Naive thymus-derived CD4-positive, alpha-beta T cell (primary cell): Measurements from ENCODE around the gene ARVCF. TPM values are rescaled to one million over a fixed set of nuclear protein-coding genes. Genes with fewer than 3 reads are reported as not detected.
A peak's percentile ranks its signal among the peaks of the same experiment; 100 is the strongest.

Source experiments
- ATAC-seq: fragments of 150-1000 bp; cut with Tn5 transposase; 2 replicates; pipeline ENCODE4 v1.10.0; 2021; ENCODE audit warnings: mild to moderate bottlenecking, moderate library complexity
- CTCF ChIA-PET: fragments of 350-600 bp; sonication (Branson Sonifier 250); formaldehyde crosslinking; loops from one replicate; lab custom pipeline; 2021; ENCODE audit warnings: antibody characterized with exemption; lab: Charles Lee
- POLR2A ChIA-PET: fragments of 350-600 bp; sonication (Branson Sonifier 250); formaldehyde crosslinking; loops from one replicate; lab custom pipeline; 2021; ENCODE audit warnings: antibody characterized with exemption, inconsistent platforms; lab: Charles Lee
- DNase-seq, 9 donors: peaks; one replicate each; pipeline versions ENCODE4 v3.0.0 to v3.0.0-alpha.2; 2020 to 2022; ENCODE audit warnings: mixed read lengths in 1 of 9
- H3K27ac ChIP-seq: one replicate; pipeline ENCODE4 v1.7.0; 2013; ENCODE audit warnings: mild to moderate bottlenecking, low read depth, low read length, moderate library complexity
- H3K27me3 ChIP-seq, 2 donors: one replicate each; pipeline ENCODE4 v1.7.0; 2013; ENCODE audit warnings: low read length in 2 of 2, mild to moderate bottlenecking in 2 of 2, moderate library complexity in 2 of 2; ENCODE audit not compliant: control insufficient read depth in 2 of 2, insufficient read depth in 2 of 2
- H3K36me3 ChIP-seq, 3 experiments: 1 replicate in 2 of 3; 2 replicates in 1 of 3; pipeline ENCODE4 v1.7.0; 2013; ENCODE audit warnings: low read length in 3 of 3, mild to moderate bottlenecking in 3 of 3, moderate library complexity in 1 of 3; ENCODE audit not compliant: insufficient read depth in 3 of 3, control insufficient read depth in 2 of 3
- H3K4me1 ChIP-seq, 2 donors: one replicate each; pipeline ENCODE4 v1.7.0; 2013; ENCODE audit warnings: low read length in 2 of 2, mild to moderate bottlenecking in 2 of 2, moderate library complexity in 1 of 2; ENCODE audit not compliant: control insufficient read depth in 2 of 2, insufficient read depth in 2 of 2
- H3K4me3 ChIP-seq: 2 replicates; pipeline ENCODE4 v1.7.0; 2013; ENCODE audit warnings: mild to moderate bottlenecking, low read length
- H3K9me3 ChIP-seq, 3 experiments: 1 replicate in 2 of 3; 2 replicates in 1 of 3; pipeline ENCODE4 v1.7.0; 2013; ENCODE audit warnings: low read length in 3 of 3; ENCODE audit not compliant: control insufficient read depth in 2 of 3
- H3K27ac Mint-ChIP-seq, 9 donors: one replicate each; pipeline ENCODE4 v1.8.0; 2020 to 2022; ENCODE audit warnings: mixed read lengths in 9 of 9, mild to moderate bottlenecking in 8 of 9, moderate library complexity in 5 of 9, inconsistent platforms in 2 of 9
- H3K27me3 Mint-ChIP-seq, 5 donors: one replicate each; pipeline ENCODE4 v1.8.0; 2021 to 2022; ENCODE audit warnings: mixed read lengths in 5 of 5, mild to moderate bottlenecking in 1 of 5
- H3K36me3 Mint-ChIP-seq, 5 donors: one replicate each; pipeline ENCODE4 v1.8.0; 2020 to 2022; ENCODE audit warnings: mixed read lengths in 5 of 5, mild to moderate bottlenecking in 3 of 5, inconsistent platforms in 1 of 5
- H3K4me1 Mint-ChIP-seq, 7 donors: one replicate each; pipeline ENCODE4 v1.8.0; 2020 to 2022; ENCODE audit warnings: mixed read lengths in 7 of 7, mild to moderate bottlenecking in 3 of 7, inconsistent platforms in 1 of 7
- H3K4me3 Mint-ChIP-seq, 10 donors: one replicate each; pipeline ENCODE4 v1.8.0; 2020 to 2022; ENCODE audit warnings: mild to moderate bottlenecking in 10 of 10, mixed read lengths in 10 of 10, moderate library complexity in 6 of 10, inconsistent platforms in 2 of 10
- H3K9me3 Mint-ChIP-seq, 11 donors: one replicate each; pipeline ENCODE4 v1.8.0; 2020 to 2022; ENCODE audit warnings: mixed read lengths in 11 of 11, mild to moderate bottlenecking in 4 of 11, inconsistent platforms in 1 of 11, moderate library complexity in 1 of 11
- intact Hi-C, 2 donors: fragments of 100-400 bp; cut with micrococcal nuclease; formaldehyde crosslinking; loops; one replicate each; pipeline ENCODE4 v1.15.1; 2023
- polyA plus RNA-seq, 2 donors: library from polyadenylated mRNA; unstranded; fragments of 300-500 nt; fragmentation: Illumina TruSeq; gene quantifications; one replicate each; pipeline ENCODE4 v1.2.3, GENCODE V29; 2021
- total RNA-seq, 6 experiments: library from RNA in 5 of 6; stranded (reverse) in 5 of 6; gene quantifications; 1 replicate in 5 of 6; 2 replicates in 1 of 6; pipeline ENCODE4 v1.2.3 and lab custom pipeline; 2021 to 2026

The ARVCF gene
- total and polyA plus RNA-seq, 7 experiments from 2014 or later, result 0.74 to 9.2 (median 3.0) TPM

- DNase-seq, result no peak
- Histone ChIP-seq H3K27ac (no peak overlapping the region), H3K27me3 (no peaks in the 10 kb centered on the region), H3K9me3 (no peaks in the 10 kb centered on the region), H3K4me1 (no peaks in the 10 kb centered on the region), H3K36me3 (peaks cover 0 to 52% (median 0%) of the 10 kb centered on the region in 3 experiments), H3K4me3 (no peak overlapping the region)
- Mint-ChIP-seq H3K4me1 (peaks cover 0 to 13% (median 10%) of the 10 kb centered on the region in 7 donors), H3K27ac (no peak overlapping the region), H3K27me3 (no peaks in the 10 kb centered on the region), H3K9me3 (peaks cover 0 to 7% (median 0%) of the 10 kb centered on the region in 11 donors), H3K36me3 (peaks cover 0 to 44% (median 27%) of the 10 kb centered on the region in 5 donors), H3K4me3 (no peak overlapping the region)
- ChIA-PET CTCF (no interaction called here), POLR2A (no interaction called here)
- intact Hi-C loops, result no loop called here
- ATAC-seq, result no peak
These were observed 26.7 kb upstream of the ARVCF start for GRCh38 chr22:20043057-20043996.

- POLR2A ChIA-PET, result no interaction called here
- Mint-ChIP-seq H3K9me3 (no peaks in the 10 kb centered on the region), H3K27ac (peak overlapping the region in 3 of 9 donors; percentile 22 to 63 (median 38)), H3K4me1 (peaks cover under 1 to 9% (median 1%) of the 10 kb centered on the region in 7 donors), H3K36me3 (peaks cover 0 to 35% (median 10%) of the 10 kb centered on the region in 5 donors), H3K4me3 (no peak overlapping the region), H3K27me3 (no peaks in the 10 kb centered on the region)
- CTCF ChIA-PET, result no interaction called here
- intact Hi-C loops, result no loop called here
- no peak for ATAC-seq
- no peaks in the 10 kb centered on the region for H3K9me3 ChIP-seq
- no peaks in the 10 kb centered on the region for H3K4me1 ChIP-seq
- no peaks in the 10 kb centered on the region for H3K27me3 ChIP-seq
- DNase-seq, result no peak
- no peak overlapping the region for H3K27ac ChIP-seq
- H3K4me3 ChIP-seq, result no peak overlapping the region
- H3K36me3 ChIP-seq, result peaks cover 0 to 55% (median 0%) of the 10 kb centered on the region in 3 experiments
These were observed 23.9 kb upstream of the ARVCF start for GRCh38 chr22:20040327-20041200.

GRCh38 chr22:20039683-20040325, 23.2 kb upstream of the ARVCF start:
- no peak overlapping the region for H3K4me3 Mint-ChIP-seq
- Histone ChIP-seq H3K4me3 (no peak overlapping the region), H3K27ac (no peak overlapping the region), H3K9me3 (no peaks in the 10 kb centered on the region), H3K4me1 (no peaks in the 10 kb centered on the region), H3K36me3 (peaks cover 0 to 50% (median 0%) of the 10 kb centered on the region in 3 experiments), H3K27me3 (no peaks in the 10 kb centered on the region)
- H3K27ac Mint-ChIP-seq, result peak overlapping the region in 1 of 9 donors; percentile 46
- peaks cover 4 to 12% (median 7%) of the 10 kb centered on the region in 7 donors for H3K4me1 Mint-ChIP-seq
- ChIA-PET POLR2A (no interaction called here), CTCF (no interaction called here)
- H3K27me3 Mint-ChIP-seq, result no peaks in the 10 kb centered on the region
- peaks cover 0 to 37% (median 8%) of the 10 kb centered on the region in 5 donors for H3K36me3 Mint-ChIP-seq
- no peak for DNase-seq
- intact Hi-C loops, result no loop called here
- ATAC-seq, result no peak
- no peaks in the 10 kb centered on the region for H3K9me3 Mint-ChIP-seq

GRCh38 chr22:20038574-20038973, 22.0 kb upstream of the ARVCF start:
- Mint-ChIP-seq H3K27ac (no peak overlapping the region), H3K4me3 (no peak overlapping the region), H3K4me1 (peaks cover 4 to 21% (median 12%) of the 10 kb centered on the region in 7 donors), H3K9me3 (no peaks in the 10 kb centered on the region), H3K27me3 (no peaks in the 10 kb centered on the region), H3K36me3 (peaks cover 0 to 36% (median 10%) of the 10 kb centered on the region in 5 donors)
- H3K4me3 ChIP-seq, result no peak overlapping the region
- H3K9me3 ChIP-seq, result no peaks in the 10 kb centered on the region
- intact Hi-C loops, result no loop called here
- H3K4me1 ChIP-seq, result no peaks in the 10 kb centered on the region
- ChIA-PET CTCF (no interaction called here), POLR2A (no interaction called here)
- no peaks in the 10 kb centered on the region for H3K27me3 ChIP-seq
- H3K27ac ChIP-seq, result no peak overlapping the region
- no peak for ATAC-seq
- H3K36me3 ChIP-seq, result peaks cover 0 to 38% (median 0%) of the 10 kb centered on the region in 3 experiments
- DNase-seq, result no peak

- H3K27me3 Mint-ChIP-seq, result no peaks in the 10 kb centered on the region
These were observed 20.8 kb upstream of the ARVCF start for GRCh38 chr22:20037419-20037818.

More at GRCh38 chr22:20037419-20037818, 20.8 kb upstream of the ARVCF start:
- Mint-ChIP-seq H3K4me1 (peaks cover 6 to 24% (median 12%) of the 10 kb centered on the region in 7 donors), H3K4me3 (no peak overlapping the region), H3K36me3 (peaks cover 0 to 32% (median 10%) of the 10 kb centered on the region in 5 donors), H3K9me3 (peaks cover 0 to 2% (median 0%) of the 10 kb centered on the region in 11 donors), H3K27ac (peak overlapping the region in 1 of 9 donors; percentile 67)
- no peaks in the 10 kb centered on the region for H3K9me3 ChIP-seq
- H3K4me1 ChIP-seq, result peaks cover under 1% of the 10 kb centered on the region in 2 donors
- intact Hi-C loops, result no loop called here
- DNase-seq, result no peak
- ATAC-seq, result no peak
- no peak overlapping the region for H3K4me3 ChIP-seq
- no peaks in the 10 kb centered on the region for H3K27me3 ChIP-seq
- CTCF ChIA-PET, result no interaction called here
- H3K36me3 ChIP-seq, result peaks cover 0 to 35% (median 0%) of the 10 kb centered on the region in 3 experiments
- POLR2A ChIA-PET, result no interaction called here
- H3K27ac ChIP-seq, result no peak overlapping the region
